ENCODE measurements around the gene NMT1.
A peak's percentile ranks its signal among the peaks of the same experiment; 100 is the strongest.

The NMT1 gene

DNA sequence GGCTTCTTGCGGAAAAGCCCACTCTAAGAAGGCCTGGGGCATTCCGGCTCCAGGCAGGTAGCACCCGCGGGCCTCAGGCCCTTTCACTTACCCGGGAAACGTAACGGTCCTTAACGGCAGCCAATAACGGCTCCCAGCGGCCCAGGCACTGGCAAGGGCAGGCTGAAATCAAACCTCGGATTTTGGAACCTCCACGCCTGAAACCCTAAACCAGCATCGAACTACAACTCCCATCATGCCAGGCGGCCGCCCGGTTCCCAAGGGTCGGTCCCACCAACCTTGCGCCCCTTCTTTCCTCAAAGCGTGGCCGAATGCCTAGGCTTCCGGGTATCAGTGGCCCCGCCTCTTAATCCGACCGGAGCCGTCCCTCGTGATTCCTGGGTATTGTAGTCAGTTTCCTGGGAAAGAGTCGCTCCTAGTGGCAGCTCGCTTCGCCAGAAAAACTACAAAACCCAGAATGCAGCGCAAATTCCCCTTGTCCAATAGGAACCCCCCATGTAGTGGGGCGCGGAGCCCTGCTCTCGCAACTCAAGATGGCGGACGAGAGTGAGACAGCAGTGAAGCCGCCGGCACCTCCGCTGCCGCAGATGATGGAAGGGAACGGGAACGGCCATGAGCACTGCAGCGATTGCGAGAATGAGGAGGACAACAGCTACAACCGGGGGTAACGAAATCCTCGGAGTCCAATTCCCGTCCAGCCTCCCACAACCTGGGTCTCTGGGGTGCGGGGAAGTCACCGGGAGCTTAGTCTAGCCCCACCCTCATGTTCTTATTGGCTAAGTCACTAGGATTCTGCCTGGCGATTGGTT lies at the start of gene NMT1:
Gene NMT1 (plus strand): TSS at position 521 of the 809 bp plus-strand sequence. CDS start 13 bp downstream, at position 534.
- DNase-seq, result peak; percentile 99

DNA sequence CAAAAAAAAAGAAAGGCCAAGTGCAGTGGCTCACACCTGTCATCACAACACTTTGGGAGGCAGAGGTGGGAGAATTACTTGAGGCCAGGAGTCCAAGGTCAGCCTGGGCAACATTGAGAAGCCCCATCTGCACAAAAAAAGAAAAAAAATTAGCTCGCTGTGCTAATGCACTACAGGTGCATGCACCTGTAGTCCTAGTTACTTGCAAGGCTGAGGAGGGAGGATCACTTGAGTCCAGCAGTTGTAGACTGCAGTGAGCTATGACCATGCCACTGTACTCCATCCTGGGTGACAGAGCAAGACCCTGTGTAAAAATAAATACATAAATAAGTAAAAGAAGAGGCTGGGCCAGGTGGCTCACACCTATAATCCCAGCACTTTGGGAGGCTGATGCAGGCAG lies 49.4 kb upstream of the NMT1 start:
- no peak for DNase-seq

DNA sequence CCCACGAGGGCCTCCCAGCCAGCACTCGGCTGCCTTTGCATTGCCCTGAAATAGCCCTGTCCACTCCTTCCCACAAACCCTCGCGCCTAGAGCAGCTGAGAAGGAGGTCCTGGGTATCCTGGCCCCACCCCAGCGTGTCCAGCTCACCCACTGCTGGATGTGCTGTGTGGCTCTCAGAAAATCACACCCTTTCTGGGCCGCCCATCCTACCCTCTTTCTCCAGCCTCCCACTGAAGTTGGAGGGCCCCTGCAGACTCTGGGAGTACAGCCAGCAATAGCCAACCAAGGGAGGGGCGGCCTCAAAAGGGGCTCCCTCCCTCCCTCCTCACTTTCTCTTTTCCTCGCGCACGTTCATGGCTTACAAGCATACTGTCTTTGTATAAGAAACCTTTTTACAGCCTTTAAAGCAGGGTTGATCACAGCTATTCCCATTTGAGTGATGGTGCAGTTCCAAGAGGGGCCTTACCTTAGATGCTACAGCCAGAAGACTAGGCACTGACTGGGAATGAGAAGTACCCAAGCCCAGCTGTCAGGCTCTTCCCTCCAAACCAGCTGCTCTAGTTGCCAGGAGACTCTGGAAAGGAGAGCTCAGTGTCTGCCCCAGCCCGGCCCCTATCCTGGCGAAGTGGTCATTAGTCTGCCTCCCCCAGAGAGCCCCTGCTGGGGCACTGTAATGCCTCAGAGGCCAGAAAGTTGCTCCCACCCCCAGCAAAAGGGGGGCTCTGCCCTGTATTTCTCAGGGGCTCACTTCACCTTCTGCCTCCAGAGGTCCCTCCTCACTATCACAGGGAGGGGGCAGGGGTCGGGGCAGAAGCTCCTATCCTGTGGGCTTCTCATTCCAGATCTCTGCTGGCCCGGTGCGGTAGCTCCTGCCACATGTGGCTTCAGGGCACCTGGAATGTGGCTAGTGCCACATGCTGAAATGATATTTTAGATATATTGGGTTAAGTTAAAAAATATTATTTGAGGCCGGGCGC lies 47.8 kb upstream of the NMT1 start:
- DNase-seq, result peak; percentile 69

DNA sequence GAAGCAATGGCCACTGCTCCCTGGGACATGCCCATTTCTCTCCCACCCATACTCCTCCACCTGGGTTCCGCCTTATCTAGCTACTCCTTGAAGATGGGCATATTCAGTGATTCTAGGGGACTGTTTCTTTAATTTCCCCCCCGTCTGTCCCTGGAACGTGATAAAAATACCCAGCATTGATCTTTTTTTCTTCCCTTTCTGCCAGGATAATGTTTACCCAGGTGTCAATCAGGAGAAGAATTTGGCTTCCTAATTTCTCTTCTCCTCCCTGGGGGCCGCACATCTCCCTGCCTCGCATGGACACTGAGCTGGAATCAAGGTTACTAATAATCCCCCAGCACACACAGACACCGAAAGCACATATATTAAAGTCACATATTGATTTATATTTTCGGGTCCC lies 44.9 kb upstream of the NMT1 start:
- DNase-seq, result no peak

DNA sequence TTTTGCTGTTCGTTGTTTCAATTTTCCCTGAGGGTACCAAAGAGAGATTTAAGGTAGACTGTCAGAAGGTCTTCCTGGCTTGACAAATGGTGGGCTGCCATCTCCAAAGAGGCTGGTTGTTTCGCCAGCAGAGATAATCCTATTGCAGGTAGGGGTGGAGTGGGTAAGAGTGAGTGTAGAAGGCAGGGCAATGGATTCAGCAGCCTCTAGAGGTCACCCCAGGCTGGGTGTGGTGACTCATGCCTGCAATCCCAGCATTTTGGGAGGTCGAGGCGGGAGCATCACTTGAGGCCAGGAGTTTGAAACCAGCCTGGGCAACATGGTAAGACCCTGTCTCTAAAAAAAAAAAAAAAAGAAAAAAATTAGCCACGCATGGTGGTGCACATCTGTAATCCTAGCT lies 44.3 kb upstream of the NMT1 start:
- DNase-seq, result peak; percentile 6

DNA sequence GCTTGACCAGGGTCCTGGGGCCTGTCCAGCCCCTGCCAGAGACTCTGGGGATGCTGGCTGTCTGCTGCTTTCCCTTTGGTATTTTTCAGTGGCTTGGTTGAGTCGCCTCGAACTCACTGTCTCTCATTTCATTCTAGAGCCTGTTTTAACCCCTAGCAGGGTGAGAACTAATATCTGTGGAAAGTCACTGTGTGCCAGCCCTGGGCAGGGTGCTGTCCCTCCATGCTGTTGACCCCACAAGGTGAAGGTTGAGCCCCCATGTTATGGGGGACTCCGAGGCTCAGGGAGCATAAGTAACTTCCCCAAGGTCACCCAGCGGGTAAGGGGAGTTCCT lies 42.6 kb upstream of the NMT1 start:
- no peak for DNase-seq

DNA sequence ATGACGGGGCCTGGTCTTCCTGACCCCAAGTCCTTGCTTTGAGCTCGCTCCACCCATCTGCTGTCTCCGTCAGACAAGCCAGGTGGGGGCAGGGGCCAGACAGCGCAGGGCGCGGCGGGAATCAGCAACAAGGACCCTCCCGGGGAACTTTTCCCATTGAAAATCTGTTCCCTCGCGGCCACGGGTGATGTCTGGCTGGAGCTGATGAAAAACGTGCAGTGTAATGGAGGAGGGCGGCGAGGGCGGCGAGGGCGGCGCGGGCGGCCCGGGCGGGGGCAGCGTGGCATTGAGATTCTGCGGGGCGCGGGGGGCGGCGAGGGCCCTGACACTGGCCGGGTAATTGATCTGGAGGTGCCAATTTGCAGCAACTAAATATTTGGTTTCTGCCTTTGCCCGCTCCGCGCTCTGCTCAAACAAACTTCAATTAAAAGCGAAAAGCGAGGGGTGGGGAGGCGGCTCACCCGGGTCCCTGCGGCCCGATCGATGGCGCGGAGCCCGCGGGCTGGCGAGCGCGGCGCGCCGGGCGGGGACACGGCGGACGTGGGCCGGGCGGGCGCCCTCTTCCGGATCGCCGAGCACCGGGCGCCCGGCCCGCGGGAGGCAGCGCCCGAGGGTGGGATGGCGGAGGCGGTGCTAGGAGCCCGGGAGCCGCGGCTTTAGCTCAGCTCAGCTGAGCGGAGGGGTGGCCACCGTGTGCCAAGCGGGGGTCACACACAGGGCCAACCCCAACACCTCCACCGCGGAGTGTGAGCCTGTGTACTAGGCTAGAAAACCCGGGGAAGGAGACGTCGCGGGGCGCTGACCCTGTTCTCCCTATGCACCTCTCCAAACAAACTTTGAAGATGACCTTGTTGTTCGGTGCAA lies 42.0 kb upstream of the NMT1 start:
- peak; percentile 56 for DNase-seq

DNA sequence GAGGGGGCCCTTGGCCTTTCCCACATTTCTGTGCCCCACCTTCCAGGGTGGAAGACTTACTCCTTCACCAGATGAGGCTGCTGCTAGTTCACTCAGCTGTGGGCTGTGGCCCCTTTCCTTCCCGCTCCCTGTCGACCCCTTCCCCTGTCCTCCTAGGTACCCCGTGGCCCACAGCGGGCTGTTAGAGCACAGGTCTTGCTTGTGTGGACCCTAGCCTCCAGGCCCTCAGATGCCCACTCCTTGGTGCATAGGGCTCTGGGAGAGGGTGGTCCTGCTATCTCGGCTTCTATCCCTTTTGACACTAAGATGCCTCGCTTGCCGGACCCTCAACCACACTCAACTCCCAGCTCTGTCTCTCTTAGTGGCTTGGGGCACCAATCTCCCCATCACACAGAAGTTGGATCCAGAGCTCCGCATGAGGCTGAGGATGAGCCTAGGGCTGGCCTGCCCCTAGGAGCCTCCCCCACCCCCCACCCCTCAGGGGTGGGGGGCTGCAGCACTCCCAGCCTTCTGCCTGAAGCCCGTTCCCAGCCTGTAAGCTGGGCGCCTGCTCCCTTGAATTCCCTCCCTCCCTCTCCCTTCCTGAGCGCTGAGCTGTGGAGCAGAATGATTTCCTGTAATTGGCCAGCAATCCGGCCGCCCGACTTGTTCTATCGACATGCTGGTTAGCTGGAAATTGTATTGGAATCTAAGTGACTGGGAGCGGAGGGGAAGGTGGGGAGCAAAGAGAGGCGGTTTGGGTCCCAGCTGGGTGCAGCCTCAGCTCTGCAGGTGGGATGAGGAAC lies 40.6 kb upstream of the NMT1 start:
- peak; percentile 39 for DNase-seq

DNA sequence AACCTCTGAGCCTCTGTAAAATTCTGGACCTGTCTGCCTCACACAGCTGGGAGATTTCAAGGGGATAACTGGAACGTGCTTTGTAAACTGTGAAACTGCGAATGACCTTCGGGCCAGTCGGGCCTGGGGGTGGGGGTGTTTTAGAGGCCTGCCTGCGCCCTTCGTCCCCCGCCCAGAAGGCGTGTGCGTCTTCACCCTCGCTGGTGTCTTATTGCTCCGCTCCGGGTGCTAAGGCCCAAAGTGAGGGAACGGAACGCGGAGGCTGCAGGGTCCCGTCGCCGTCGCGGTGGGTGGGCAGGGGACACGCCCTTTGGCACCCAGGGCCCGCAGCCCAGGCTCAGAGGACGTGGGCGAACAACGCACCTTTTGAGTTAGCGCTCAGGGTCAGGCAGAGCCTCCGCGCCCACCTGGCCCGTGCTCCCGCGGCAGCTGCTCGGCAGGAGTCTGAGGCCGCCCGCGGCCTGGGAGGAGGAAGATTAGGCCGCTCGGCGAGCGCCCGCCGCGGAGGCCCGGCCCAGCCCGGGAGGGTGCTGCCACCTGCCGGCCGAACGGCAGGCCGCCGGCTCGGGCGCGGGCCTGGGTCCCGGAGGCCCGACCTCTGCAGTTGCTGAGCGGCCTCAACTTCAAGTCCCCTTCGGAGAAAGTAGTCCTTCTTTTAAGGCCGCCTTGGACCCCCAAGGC lies 39.4 kb upstream of the NMT1 start:
- peak; percentile 72 for DNase-seq

DNA sequence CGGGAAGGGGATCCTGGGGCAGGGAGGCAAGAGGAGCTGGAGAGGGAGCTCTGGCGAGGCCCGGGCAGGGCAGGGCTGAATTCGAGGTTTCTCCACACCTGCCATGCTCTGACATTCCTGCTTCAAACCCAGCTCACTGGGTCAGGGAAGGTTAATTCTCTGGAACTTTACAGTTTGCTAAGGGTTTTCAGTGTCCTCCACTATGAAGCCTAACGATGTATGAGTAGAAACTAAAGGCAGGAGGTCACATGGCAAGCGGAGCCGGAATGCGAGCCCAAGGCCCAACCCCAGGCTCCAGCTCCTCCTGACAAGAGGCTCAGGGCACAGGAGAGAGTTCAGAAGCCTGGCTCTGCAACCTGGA lies 38.8 kb upstream of the NMT1 start:
- no peak for DNase-seq

DNA sequence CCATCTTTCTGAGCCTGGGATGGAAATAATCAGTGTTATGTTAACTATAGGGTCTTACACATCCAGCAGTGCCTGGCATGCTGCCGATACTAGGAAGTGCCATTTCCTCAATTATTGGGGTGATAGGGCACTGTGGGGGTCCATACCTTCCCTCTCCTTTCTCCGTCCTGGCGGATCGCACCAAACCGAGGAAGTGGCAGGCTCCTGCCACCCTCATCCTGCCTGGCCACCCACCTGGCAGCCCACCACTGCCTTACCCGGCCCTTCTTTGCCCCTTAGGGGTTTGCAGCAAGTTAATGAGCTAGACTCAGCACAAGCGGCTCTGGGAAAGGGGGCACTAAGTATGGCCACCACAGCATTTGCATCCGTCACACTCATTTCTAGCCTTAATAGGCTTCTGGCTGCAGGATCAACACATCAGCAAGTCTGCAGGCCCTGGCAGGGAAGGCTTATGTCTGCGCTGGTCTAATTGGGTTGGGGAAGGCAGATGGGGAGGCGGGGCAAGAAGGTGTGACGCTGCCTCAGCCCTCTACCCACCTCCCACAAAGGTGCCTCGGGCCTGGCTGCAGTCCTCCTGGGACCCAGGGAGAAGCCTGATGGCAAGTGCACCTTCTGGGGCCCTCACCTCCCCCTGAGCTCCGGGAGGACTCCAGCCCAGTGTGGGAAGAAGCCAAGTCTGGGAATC lies 38.3 kb upstream of the NMT1 start:
- no peak for DNase-seq

DNA sequence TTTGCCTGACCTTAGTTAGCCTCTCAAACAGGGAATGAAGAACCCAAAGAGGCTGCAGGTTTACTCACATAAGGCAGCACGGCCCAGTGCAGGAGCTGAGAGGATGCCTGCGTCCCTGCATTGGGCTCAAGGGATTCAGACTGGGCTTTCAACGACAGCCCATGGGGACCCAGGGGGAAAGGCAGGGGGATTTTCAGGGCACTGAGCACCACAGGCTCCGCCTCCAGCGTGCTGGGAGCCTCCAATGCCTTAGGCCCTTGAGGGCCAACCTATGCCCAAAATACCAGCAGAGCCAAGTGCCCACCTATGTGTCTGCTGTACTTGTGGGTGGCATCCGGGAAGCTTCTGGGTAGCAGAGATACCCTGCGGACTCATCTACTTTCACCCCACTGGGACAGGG lies 32.0 kb upstream of the NMT1 start:
- no peak for DNase-seq

DNA sequence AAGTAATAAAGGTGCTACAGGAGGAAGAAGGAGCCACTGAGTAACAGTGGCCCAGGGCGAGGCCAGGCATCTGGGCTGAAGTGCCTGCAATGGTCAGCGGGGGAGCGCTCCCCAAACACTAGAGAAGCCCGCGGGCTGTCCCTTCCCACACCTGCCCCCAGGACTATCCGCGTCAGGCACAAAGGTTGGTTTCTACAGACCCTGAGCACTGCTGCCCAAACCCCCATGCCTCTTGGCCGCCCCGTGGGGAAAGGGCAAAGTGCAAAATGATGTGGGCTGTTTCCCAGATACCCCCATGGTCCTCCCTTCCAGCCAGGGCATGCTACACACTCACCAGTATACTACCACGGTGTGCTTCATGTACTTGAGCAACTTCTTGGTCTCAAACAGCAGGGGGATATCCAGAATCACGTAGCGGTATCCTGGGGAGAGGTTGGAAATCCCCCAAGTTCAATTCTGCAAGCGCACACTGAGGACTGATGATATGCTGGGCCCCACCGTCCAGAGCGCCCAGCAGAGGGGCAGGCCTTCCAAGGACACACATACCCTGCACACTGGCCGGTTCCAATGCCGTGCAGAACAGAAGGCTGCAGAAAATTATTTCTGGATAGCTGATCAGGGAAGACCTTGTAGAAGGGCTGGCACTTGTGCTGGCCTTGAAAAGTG lies 31.2 kb upstream of the NMT1 start:
- no peak for DNase-seq

DNA sequence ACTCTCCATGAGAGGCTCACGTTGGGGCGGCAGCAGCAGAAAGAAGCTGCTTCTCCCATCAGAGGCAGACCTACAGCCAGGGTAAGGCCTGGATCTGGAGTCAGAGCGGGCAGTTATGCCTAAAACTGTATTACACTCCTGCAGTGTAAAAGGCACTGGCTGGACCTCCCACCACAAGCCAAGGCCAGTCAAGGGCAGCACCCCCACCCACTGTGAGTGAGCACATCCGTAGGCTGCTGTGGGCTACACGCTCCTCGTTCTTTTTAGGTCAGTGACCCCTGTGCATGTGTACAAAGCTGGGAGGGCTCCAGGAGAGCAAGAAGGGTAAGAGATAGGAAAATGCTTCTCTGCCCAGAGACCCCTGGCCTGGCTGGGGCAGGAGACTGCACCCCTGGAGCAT lies 30.4 kb upstream of the NMT1 start:
- no peak for DNase-seq

DNA sequence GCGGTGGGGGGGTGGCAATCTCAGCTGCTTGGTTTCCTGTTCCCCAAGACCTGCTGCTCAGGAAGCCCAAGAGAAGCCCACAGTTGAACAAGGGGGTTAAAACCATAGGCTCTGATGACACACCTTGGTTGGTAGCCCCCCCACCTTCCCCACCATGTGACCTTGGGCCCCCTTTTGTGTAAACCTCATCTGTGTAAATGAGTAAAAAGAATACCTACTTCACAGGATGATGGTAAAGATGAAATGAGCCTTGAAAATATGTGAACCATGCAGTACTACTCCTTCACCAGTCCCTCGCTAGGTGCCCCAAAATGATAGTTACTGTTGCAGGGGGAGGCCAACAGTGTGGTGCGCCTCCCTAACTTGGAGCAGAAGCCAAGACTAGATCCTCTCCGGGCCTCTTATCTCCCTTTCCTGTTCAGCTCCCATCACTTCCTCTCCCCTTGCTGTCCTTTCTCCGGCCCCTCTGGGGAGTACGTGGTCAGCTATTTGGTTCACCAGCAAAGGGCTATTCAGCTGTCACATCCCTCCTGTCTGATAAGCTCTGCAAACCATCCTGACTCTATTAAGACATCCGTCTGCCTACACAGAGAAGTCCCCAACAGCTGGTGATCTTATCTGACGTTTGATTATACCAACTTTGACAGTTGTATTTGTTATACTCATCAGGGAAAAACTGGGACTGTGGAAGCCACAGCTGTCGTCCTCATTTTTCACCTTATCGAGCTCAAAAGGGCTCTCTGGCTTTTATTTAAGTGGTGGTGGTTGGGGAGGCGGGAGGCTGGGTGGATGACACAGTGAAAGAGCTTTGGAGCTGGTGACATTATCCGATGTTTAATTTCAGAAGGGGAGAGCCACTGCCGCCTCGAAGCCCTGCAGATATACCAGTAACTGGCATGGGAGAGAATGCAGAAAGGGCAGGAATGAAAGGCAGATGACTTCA lies 29.6 kb upstream of the NMT1 start:
- no peak for DNase-seq

DNA sequence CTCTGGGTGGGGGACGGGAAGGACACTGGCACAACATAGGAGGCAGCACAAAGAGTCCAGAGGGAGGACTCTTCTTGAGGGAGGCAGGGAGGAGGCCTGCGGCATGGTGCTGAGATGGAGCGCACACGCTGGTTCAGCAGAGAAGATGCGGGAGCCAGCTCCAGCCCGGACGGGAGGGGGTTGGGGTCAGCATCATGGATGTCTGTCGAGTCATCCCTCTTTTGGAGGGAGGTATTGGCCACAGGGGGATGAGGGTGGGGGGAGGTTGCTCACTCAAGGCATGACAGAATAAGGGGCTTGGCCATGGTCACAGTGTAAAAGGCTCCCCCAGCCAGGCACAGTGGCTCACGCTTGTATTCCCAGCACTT lies 29.0 kb upstream of the NMT1 start:
- no peak for DNase-seq

DNA sequence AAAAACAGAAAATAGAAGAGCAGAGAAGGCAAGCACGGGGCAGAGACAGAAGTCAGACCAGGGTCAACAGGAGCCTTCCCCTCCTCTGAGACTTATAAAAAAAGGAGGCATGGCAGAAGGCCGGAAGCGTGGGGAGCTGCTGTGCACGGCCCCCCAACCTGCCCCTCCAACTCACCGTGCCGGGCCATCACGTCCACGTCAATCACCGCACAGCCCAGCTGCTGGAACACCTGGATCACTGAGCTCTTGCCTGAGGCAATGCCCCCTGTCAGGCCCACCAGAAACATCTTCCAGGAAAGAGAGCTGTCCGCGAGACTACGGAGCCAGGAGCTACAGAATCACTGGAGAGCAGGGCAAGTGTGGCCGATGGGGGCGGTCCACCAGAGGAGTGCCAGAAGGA lies 26.5 kb upstream of the NMT1 start:
- DNase-seq, result no peak

DNA sequence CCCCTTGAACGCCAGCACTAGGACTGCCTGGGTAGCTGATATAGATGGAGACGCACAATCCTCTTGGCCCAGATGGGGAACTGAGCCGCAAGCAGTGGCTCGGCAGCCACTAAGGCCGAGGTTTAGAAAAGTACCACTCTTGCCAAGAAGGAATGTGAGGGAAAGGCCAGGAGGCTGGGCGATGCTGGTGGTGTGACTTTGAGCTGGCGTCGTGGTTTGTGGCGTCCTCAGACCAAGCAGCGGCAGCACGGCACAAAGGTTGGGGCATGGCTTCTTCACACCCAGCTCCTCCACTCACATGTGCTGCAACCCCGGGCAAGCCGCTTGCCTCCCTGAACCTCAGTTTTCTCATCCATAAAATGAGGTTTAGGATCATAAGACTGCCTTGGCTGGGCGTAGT lies 25.3 kb upstream of the NMT1 start:
- DNase-seq, result no peak

DNA sequence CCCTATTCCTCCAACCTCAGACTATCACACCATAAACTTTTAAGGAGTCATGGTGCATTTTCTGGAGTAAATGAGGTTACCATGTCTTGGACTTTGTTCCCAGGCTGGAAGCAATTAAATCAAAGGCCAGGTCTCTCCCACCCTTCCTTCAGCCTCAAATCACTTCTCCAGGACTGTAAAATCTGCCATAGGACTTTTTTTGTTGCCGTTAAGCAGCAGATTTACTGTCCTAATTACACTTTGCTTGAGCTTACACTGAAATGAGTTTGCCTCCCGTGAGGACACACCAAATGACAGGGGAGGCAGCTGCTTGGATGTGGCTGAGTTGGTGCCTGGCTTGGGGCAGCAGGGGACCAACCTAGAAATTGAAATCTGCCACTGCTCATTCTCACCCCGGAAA lies 24.4 kb upstream of the NMT1 start:
- DNase-seq, result no peak
